Measurements from ENCODE around the gene TTLL10. TPM values are rescaled to one million over a fixed set of nuclear protein-coding genes. Genes with fewer than 3 reads are reported as not detected.

The TTLL10 gene
- polyA plus RNA-seq, 1 donor (not counting 4 experiments of a cell fraction or from before 2014, with no cell fraction given) = not detected

GRCh38 chr1:1183221-1183747 is 9.6 kb downstream of the TTLL10 start:
- no peaks in the 10 kb centered on the region for H3K9me3 ChIP-seq (ENCODE audit: control insufficient read depth, low read depth, low read length)
- H3K27me3 ChIP-seq (ENCODE audit: control insufficient read depth, extremely low read depth, insufficient read depth, low read length) = peaks cover 7% of the 10 kb centered on the region
- H3K9me1 ChIP-seq (ENCODE audit: control insufficient read depth, extremely low read depth, insufficient read depth, low read length) = no peaks in the 10 kb centered on the region
- H3K4me1 ChIP-seq (ENCODE audit: control insufficient read depth, extremely low read depth, insufficient read depth, low read length) = no peaks in the 10 kb centered on the region
- dilution Hi-C loops (cut with MboI; ENCODE audit: extremely low pct_ligation_motif_present, low sequenced_read_pairs) = no loop called here
- H3K27ac ChIP-seq (ENCODE audit: control insufficient read depth, insufficient read depth, low read length) = no peak overlapping the region
- no peak overlapping the region for H2AFZ ChIP-seq (ENCODE audit: control insufficient read depth, low read length)
- DNase-seq (ENCODE audit: low read depth, low spot score) = no peak
- no peaks in the 10 kb centered on the region for H3K36me3 ChIP-seq (ENCODE audit: control insufficient read depth in 2 of 2, extremely low read depth in 1 of 2, insufficient read depth in 2 of 2, low read length in 2 of 2)
- TF ChIP-seq CTCF (optimal IDR thresholded peaks at IDR 0.05 in 1 of 3, IDR thresholded peaks at IDR 0.05 in 1 of 3, conservative IDR thresholded peaks at IDR 0.05 in 1 of 3; ENCODE audit: extremely low read depth in 1 of 3, insufficient read depth in 2 of 3, low read length in 3 of 3) (no peak), EZH2 (IDR thresholded peaks at IDR 0.05; ENCODE audit: low read length) (no peak)
- H3K79me2 ChIP-seq (ENCODE audit: control insufficient read depth, insufficient read depth, low read length) = no peaks in the 10 kb centered on the region
- no peak overlapping the region for H3K4me3 ChIP-seq (ENCODE audit: control insufficient read depth in 2 of 3, extremely low read depth in 1 of 3, insufficient read depth in 2 of 3, low read depth in 1 of 3, low read length in 3 of 3)
- no peak overlapping the region for H3K4me2 ChIP-seq (ENCODE audit: control insufficient read depth, extremely low read depth, insufficient read depth, low read depth, low read length)
- no peak for FAIRE-seq
- H4K20me1 ChIP-seq (ENCODE audit: control insufficient read depth, extremely low read depth, insufficient read depth, low read length) = no peaks in the 10 kb centered on the region
- H3K9ac ChIP-seq (ENCODE audit: control insufficient read depth, extremely low read depth, insufficient read depth, low read length) = no peak overlapping the region

- Histone ChIP-seq H3K4me3 (ENCODE audit: control insufficient read depth in 2 of 3, extremely low read depth in 1 of 3, insufficient read depth in 2 of 3, low read depth in 1 of 3, low read length in 3 of 3) (no peak overlapping the region), H3K4me2 (ENCODE audit: control insufficient read depth, extremely low read depth, insufficient read depth, low read depth, low read length) (no peak overlapping the region), H3K9ac (ENCODE audit: control insufficient read depth, extremely low read depth, insufficient read depth, low read length) (no peak overlapping the region), H3K4me1 (ENCODE audit: control insufficient read depth, extremely low read depth, insufficient read depth, low read length) (no peaks in the 10 kb centered on the region), H3K27ac (ENCODE audit: control insufficient read depth, insufficient read depth, low read length) (no peak overlapping the region), H2AFZ (ENCODE audit: control insufficient read depth, low read length) (no peak overlapping the region), H4K20me1 (ENCODE audit: control insufficient read depth, extremely low read depth, insufficient read depth, low read length) (no peaks in the 10 kb centered on the region), H3K9me1 (ENCODE audit: control insufficient read depth, extremely low read depth, insufficient read depth, low read length) (no peaks in the 10 kb centered on the region), H3K36me3 (ENCODE audit: control insufficient read depth in 2 of 2, extremely low read depth in 1 of 2, insufficient read depth in 2 of 2, low read length in 2 of 2) (no peaks in the 10 kb centered on the region), H3K79me2 (ENCODE audit: control insufficient read depth, insufficient read depth, low read length) (no peaks in the 10 kb centered on the region), H3K27me3 (ENCODE audit: control insufficient read depth, extremely low read depth, insufficient read depth, low read length) (peaks cover 7% of the 10 kb centered on the region), H3K9me3 (ENCODE audit: control insufficient read depth, low read depth, low read length) (no peaks in the 10 kb centered on the region)
- TF ChIP-seq CTCF (optimal IDR thresholded peaks at IDR 0.05 in 1 of 3, IDR thresholded peaks at IDR 0.05 in 1 of 3, conservative IDR thresholded peaks at IDR 0.05 in 1 of 3; ENCODE audit: extremely low read depth in 1 of 3, insufficient read depth in 2 of 3, low read length in 3 of 3) = no peak
- TF ChIP-seq EZH2 (IDR thresholded peaks at IDR 0.05; ENCODE audit: low read length) = no peak
- DNase-seq (ENCODE audit: low read depth, low spot score) = no peak
- FAIRE-seq = no peak
- dilution Hi-C loops (cut with MboI; ENCODE audit: extremely low pct_ligation_motif_present, low sequenced_read_pairs) = no loop called here
These were observed 10.4 kb downstream of the TTLL10 start for GRCh38 chr1:1183833-1184775.

Measured in keratinocyte (primary cell).